ENCODE results near the gene ANGEL1.

DNA sequence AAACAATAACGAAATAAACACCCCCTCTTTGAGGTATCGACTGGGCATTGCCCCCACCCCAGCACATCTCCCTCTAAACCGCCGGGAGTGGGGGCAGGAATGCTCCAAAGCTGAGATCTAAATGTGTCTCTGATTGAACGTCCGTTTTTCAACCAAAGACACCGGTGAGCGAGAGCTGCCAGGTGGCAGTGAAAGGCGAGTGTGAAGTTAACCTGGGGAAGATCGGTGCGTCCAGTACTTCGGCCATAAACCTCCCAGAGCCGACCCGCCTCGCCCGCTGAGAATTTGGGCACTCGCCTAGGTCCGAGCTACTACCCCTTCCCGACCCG lies 625 bp downstream of the ANGEL1 start:
- TF ChIP-seq POLR2A (IDR thresholded peaks at IDR 0.05) (no peak), CTCF (IDR thresholded peaks at IDR 0.05) (no peak)

All from upper lobe of left lung (tissue), 4 donors.